Dedifferentiated amniotic fluid mesenchymal stem cell (primary cell): ENCODE results near the gene MACROD2.
"Not testable (repeated sequence)": the region's sequence is repeated elsewhere in the genome, so short reads cannot be mapped to it uniquely, and the experiment has no call there.

Source experiments
- DNase-seq: peaks from one replicate; pipeline ENCODE4 v3.0.0-alpha.2; 2016; ENCODE audit errors: extremely low spot score

MACROD2 gene

GRCh38 chr20:14266246-14266645 lies 270.9 kb downstream of the MACROD2 start:
- no peak for DNase-seq

DNA sequence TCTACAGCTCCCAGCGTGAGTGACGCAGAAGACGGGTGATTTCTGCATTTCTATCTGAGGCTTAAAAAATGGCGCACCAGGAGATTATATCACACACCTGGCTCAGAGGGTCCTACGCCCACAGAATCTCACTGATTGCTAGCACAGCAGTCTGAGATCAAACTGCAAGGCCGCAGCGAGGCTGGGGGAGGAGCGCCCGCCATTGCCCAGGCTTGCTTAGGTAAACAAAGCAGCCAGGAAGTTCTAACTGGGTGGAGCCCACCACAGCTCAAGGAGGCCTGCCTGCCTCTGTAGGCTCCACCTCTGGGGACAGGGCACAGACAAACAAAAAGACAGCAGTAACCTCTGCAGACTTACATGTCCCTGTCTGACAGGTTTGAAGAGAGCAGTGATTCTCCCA lies 275.4 kb downstream of the MACROD2 start:
- not testable (repeated sequence) for DNase-seq

- no peak for DNase-seq
Measured at GRCh38 chr20:14282140-14282539, 286.8 kb downstream of the MACROD2 start.

GRCh38 chr20:14284443-14284842 lies 289.1 kb downstream of the MACROD2 start:
- no peak for DNase-seq

- DNase-seq = no peak
Measured at GRCh38 chr20:14288341-14289330, 293.3 kb downstream of the MACROD2 start.

DNA sequence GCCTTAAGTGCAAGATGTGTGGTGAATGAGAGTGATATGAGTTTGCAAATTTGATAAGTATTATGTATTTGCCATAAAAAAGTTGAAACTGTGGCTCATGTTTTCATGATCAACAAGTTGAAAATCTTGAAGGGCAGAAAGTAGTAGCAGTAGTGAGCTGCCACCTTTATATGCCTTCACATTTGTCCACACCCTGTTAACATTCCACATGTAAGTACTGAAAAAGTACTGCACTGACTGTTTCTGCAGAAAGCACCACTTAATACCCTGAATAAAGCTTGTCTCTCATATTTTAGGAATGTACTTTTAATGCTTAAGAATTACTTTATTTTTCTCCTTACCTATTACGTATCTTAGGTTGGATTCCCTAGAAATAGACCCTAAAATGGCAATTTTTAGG lies 296.2 kb downstream of the MACROD2 start:
- no peak for DNase-seq

DNA sequence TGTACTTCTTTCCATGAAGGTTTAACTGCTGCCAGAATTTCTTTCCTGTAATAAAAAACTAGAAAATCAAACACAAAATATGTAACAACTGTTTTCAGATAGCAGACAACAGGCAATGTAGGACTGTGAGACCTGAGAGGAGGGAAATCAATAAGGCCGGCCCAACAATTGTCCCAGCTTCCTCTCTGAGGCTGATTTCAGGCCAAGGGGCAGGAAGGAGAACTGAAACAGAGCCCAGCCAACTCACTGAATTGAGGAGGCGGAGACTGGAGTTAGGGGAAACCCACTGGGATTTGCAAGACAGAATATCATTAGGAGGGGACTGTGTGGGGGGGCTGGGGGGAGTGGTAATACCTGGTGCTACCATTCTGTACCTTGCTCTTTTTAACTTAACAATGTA lies 299.9 kb downstream of the MACROD2 start:
- no peak for DNase-seq

DNA sequence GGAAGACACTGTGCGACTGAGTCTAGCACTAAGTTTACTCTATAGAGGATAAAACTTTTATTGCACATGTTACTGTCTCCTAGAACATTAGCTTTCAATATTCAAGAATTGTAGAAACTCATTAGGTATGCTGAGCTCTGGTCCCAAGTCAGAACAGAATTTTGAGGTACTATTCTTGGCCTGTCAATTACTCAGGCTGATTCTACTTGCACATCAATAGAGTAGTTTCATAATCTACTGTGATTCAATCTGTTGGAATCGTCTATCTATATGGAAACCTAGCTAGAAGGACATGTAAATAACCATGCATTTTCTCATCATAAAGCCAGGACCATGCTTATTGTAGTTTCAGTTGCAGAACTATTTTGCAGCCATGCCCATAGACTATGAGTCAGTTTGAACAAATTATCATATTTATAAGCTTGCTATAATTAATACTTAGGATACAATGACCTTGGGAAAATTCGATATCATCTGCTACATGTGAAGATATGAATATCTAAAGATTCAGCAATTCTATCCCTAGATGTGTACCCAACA lies 300.5 kb downstream of the MACROD2 start:
- no peak for DNase-seq

- DNase-seq = no peak
Measured at GRCh38 chr20:14299831-14300230, 304.5 kb downstream of the MACROD2 start.

- DNase-seq = no peak
Measured at GRCh38 chr20:14303106-14303505, 307.8 kb downstream of the MACROD2 start.

GRCh38 chr20:14303651-14304050 lies 308.3 kb downstream of the MACROD2 start:
- no peak for DNase-seq

DNA sequence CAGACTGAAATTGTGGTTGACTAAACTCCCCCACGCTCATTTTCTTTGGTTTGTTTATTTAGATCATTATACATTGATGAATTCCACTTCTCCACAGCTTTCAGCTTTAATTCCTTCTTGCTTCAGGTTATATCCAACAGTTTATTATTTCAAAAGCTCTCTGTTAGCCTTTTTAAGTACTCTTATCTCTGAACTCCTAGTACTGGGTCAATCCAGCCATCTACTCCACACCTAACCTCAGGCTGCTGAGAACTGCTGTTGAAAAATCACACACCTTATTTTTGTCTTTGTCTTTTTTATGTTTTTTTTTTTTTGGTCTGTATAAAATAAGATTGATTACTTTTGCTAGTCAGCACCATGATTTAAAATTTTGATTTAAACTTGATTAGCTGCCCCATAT lies 309.2 kb downstream of the MACROD2 start:
- DNase-seq = no peak

DNA sequence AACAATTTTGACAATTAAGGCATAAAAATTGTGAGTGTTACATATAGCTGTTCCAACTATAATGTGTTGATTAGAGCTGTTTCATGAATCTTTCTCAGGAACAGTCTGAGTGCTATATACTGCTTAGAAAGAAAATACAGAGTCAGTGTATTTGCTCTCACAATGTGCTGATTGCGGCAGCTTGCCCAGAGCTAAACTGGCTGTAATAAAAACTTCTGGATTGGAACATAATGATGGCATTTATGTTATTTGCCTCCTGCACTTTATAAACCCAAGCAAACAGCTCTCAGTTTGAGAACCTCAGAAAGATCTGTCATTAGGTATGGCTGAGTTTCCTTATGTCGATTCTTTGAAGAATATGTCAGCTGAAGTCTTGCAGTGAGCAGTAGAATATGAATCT lies 312.6 kb downstream of the MACROD2 start:
- no peak for DNase-seq

DNA sequence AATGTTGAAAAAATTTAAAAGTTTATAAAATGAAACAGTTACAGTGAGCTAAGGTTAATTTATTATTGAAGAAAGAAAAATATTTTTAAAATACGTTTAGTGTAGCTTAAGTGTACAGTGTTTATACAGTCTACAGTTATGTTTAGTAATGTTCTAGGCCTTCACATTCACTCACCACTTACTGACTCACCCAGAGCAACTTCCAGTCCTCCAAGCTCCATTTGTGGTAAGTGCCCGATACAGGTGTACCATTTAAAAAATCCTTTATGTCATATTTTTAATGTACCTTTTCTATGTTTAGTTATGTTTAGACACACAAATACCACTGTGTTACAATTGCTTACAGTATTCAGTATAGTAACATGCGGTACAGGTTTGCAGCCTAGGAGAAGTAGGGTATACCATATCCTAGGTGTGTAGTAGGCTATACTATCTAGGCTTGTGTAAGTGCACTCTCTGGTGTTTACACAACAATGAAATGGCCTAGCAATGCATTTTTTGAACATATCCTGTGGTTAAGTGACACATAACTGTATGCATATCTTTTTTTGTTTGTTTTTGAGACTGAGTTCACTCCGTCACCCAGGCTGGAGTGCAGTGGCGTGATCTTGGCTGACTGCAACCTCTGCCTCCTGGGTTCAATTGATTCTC lies 315.8 kb downstream of the MACROD2 start:
- no peak for DNase-seq

DNA sequence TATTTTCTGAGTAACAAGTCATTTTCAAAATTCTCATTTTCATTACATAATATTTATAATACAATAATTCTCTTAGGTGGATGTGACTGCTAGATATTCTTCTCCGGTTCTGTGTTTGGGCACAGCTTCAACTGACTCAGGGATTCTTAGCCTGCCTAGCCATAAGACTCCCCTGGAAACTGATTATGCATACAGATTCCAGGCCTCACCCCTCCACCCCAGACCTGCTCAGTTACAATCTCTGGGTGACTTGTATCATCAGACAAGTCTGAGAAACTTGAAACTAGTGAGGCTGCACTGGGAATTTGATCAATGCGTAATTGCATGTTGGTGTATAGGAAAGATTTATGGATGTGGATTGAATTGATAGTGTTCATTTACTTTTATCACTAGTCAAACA lies 316.7 kb downstream of the MACROD2 start:
- DNase-seq = no peak

DNA sequence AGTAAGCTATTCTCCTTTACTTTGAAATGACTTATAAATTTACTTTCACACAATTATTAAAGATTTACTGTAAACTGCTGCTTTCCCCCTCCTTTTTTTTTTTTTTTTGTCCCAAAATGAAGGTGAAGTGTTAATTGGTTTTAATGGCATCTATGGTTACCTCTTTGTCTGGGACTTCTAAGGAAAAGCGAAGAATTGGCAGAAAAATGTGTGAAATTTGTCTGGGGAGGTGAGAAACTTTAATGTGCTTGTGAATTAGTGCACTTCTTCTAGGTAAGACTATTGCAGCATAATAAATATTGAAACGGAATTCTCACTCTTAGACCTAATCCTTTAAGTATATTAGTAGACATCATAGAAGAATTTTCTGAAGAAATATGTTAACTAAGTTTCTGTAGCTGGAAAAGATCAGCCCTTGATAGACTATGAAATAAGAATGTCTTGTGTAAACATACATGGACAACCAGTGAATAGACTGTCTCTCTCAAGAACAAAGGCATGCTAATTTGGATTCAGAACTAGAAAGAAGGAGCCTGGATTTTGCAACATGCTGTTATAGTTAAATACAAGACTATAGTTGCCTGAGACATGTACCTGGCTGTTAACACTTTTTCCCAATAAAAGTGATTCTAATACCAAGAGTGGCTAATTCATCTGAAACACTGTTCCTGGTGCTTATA lies 318.2 kb downstream of the MACROD2 start:
- no peak for DNase-seq

DNA sequence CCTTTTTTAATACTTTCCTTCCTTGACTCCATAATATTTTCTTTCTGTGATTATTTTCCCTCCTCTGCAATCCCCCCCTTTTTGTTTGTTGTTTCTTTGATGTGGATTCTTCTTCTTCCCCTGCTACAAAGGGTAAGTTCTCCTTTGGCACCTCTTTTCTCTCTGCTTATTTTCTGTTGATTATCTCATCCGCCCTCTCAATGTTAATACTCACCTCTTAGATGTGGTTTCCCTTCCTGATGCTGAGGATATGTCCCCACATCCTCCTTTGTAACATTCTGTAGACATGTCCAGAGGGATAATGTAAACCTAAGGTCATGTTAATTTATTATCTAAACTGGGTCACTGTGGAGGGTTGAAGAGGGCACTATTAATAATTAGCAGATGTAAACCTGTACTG lies 324.4 kb downstream of the MACROD2 start:
- DNase-seq = no peak

DNA sequence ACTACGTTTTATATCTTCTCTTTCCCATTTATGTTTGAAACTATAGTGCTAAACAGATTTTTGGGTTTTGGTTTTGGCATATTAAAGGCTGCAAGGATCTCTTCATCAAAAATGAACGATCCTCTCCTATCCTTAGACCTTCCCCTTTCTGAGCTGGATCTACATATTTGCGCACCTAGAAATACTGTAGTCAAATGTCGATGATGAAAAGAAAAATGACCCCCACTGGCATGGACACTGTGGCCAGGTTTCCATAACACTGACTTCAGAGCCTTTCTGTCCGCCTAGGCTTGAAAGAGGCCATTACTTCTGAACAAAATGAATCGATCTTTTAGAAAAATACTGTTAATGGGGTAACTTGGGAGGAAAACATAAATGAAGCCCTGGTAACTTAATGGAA lies 336.3 kb downstream of the MACROD2 start:
- DNase-seq = no peak

- no peak for DNase-seq
Measured at GRCh38 chr20:14332866-14333265, 337.6 kb downstream of the MACROD2 start.

DNA sequence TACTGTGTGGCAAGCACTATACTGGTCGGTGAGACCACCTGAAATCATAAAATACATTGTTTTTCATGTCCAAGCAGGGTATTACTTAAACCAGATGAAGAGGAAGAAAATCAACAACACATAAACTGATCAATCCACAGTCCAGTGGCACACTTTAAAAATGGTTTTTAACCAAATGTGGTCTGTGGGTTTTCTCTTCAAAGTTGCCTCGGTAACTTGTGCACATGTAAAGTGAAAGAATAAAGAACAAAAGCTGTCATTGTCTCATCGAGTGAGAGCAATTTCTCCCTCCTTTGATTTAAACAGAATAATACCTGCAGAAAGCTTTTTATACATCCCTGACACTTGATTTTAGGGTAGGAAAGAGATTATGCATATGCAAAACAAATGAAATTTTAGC lies 338.4 kb downstream of the MACROD2 start:
- no peak for DNase-seq

- peak; percentile 73 for DNase-seq
Measured at GRCh38 chr20:14334306-14334930, 339.1 kb downstream of the MACROD2 start.

- no peak for DNase-seq
Measured at GRCh38 chr20:14335052-14335451, 339.7 kb downstream of the MACROD2 start.
